Activated CD4-positive, alpha-beta T cell treated with anti-CD3 and anti-CD28 coated beads for 36 hours (primary cell): ENCODE data around the gene ARFRP1. TPM values are rescaled to one million over a fixed set of nuclear protein-coding genes. Genes with fewer than 3 reads are reported as not detected.
"Not testable (repeated sequence)": the region's sequence is repeated elsewhere in the genome, so short reads cannot be mapped to it uniquely, and the experiment has no call there.

ENCODE experiments used
- ATAC-seq: fragments of 200-7000 bp; cut with Tn5 transposase; one replicate; pipeline ENCODE4 v1.10.0; 2021; ENCODE audit warnings: mild to moderate bottlenecking, moderate library complexity
- CTCF ChIA-PET: fragments of 350-600 bp; sonication (Branson Sonifier 250); formaldehyde crosslinking; loops from one replicate; lab custom pipeline; 2021; ENCODE audit warnings: antibody characterized with exemption; lab: Charles Lee
- POLR2A ChIA-PET: fragments of 350-600 bp; sonication (Branson Sonifier 250); formaldehyde crosslinking; loops from one replicate; lab custom pipeline; 2021; ENCODE audit warnings: antibody characterized with exemption, inconsistent platforms; lab: Charles Lee
- DNase-seq: peaks from one replicate; pipeline ENCODE4 v3.0.0-alpha.2; 2020
- H3K27ac Mint-ChIP-seq: one replicate; pipeline ENCODE4 v1.8.0; 2021; ENCODE audit warnings: mixed read lengths
- H3K27me3 Mint-ChIP-seq: one replicate; pipeline ENCODE4 v1.8.0; 2021; ENCODE audit warnings: mixed read lengths
- H3K36me3 Mint-ChIP-seq: one replicate; pipeline ENCODE4 v1.8.0; 2021; ENCODE audit warnings: low read depth, mixed read lengths
- H3K4me1 Mint-ChIP-seq: one replicate; pipeline ENCODE4 v1.8.0; 2021; ENCODE audit warnings: mixed read lengths
- H3K4me3 Mint-ChIP-seq: one replicate; pipeline ENCODE4 v1.8.0; 2021; ENCODE audit warnings: mild to moderate bottlenecking, moderate library complexity, mixed read lengths
- H3K9me3 Mint-ChIP-seq: one replicate; pipeline ENCODE4 v1.8.0; 2021; ENCODE audit warnings: low read depth, mixed read lengths
- intact Hi-C, 2 experiments: fragments of 100-400 bp; cut with DNase I in 1 of 2; cut with micrococcal nuclease in 1 of 2; formaldehyde crosslinking; loops; one replicate each; pipeline versions ENCODE4 v1.14.2 to v1.15.1; 2022 to 2024; cut with DNase I, micrococcal nuclease
- total RNA-seq, 2 experiments: library from RNA; stranded (reverse); gene quantifications; one replicate each; pipeline ENCODE4 v1.2.3, GENCODE V29; 2021

The ARFRP1 gene
- total RNA-seq, 2 experiments from 2014 or later = 36.4 to 52.0 TPM

GRCh38 chr20:63679799-63680305 lies 27.9 kb downstream of the ARFRP1 start:
- peaks cover 6% of the 10 kb centered on the region for H3K4me1 Mint-ChIP-seq
- no peak for DNase-seq
- CTCF ChIA-PET = no interaction called here
- intact Hi-C loops = no loop called here
- no peak for ATAC-seq
- no peaks in the 10 kb centered on the region for H3K9me3 Mint-ChIP-seq
- peaks cover 23% of the 10 kb centered on the region for H3K36me3 Mint-ChIP-seq
- H3K4me3 Mint-ChIP-seq = no peak overlapping the region
- H3K27ac Mint-ChIP-seq = no peak overlapping the region
- POLR2A ChIA-PET = no interaction called here
- H3K27me3 Mint-ChIP-seq = no peaks in the 10 kb centered on the region

GRCh38 chr20:63678667-63679465 lies 28.9 kb downstream of the ARFRP1 start:
- intact Hi-C loops = no loop called here
- no peak overlapping the region for H3K27ac Mint-ChIP-seq
- H3K4me1 Mint-ChIP-seq = peaks cover 2% of the 10 kb centered on the region
- no peaks in the 10 kb centered on the region for H3K9me3 Mint-ChIP-seq
- H3K36me3 Mint-ChIP-seq = peaks cover 23% of the 10 kb centered on the region
- ATAC-seq (no peak), DNase-seq (no peak)
- ChIA-PET CTCF (no interaction called here), POLR2A (no interaction called here)
- H3K4me3 Mint-ChIP-seq = no peak overlapping the region
- H3K27me3 Mint-ChIP-seq = no peaks in the 10 kb centered on the region

- peaks cover 25% of the 10 kb centered on the region for H3K36me3 Mint-ChIP-seq
- peaks cover 2% of the 10 kb centered on the region for H3K4me1 Mint-ChIP-seq
- H3K27ac Mint-ChIP-seq = no peak overlapping the region
- ChIA-PET POLR2A (no interaction called here), CTCF (no interaction called here)
- H3K27me3 Mint-ChIP-seq = no peaks in the 10 kb centered on the region
- no peaks in the 10 kb centered on the region for H3K9me3 Mint-ChIP-seq
- ATAC-seq (no peak), DNase-seq (no peak)
- no peak overlapping the region for H3K4me3 Mint-ChIP-seq
- intact Hi-C loops = no loop called here
These were observed 29.7 kb downstream of the ARFRP1 start for GRCh38 chr20:63678071-63678470.

- Mint-ChIP-seq H3K4me1 (no peaks in the 10 kb centered on the region), H3K4me3 (no peak overlapping the region), H3K27ac (no peak overlapping the region), H3K27me3 (no peaks in the 10 kb centered on the region), H3K9me3 (no peaks in the 10 kb centered on the region), H3K36me3 (peaks cover 26% of the 10 kb centered on the region)
- no peak for DNase-seq
- ChIA-PET POLR2A (no interaction called here), CTCF (interaction anchor here (0.5 kb wide), 1 partner anchor 1135 kb away, joined by 4 read pairs; no protein-coding TSS in a partner anchor)
- intact Hi-C loops = no loop called here
- no peak for ATAC-seq
These were observed 32.0 kb downstream of the ARFRP1 start for GRCh38 chr20:63675681-63676368.

GRCh38 chr20:63673951-63674350 lies 33.8 kb downstream of the ARFRP1 start:
- ChIA-PET POLR2A (no interaction called here), CTCF (no interaction called here)
- intact Hi-C loops = no loop called here
- ATAC-seq (no peak), DNase-seq (no peak)
- no peaks in the 10 kb centered on the region for H3K4me1 Mint-ChIP-seq
- H3K4me3 Mint-ChIP-seq = no peak overlapping the region
- peaks cover 28% of the 10 kb centered on the region for H3K36me3 Mint-ChIP-seq
- H3K9me3 Mint-ChIP-seq = no peaks in the 10 kb centered on the region
- H3K27ac Mint-ChIP-seq = no peak overlapping the region
- no peaks in the 10 kb centered on the region for H3K27me3 Mint-ChIP-seq

GRCh38 chr20:63672666-63673065 lies 35.1 kb downstream of the ARFRP1 start:
- intact Hi-C loops = no loop called here
- H3K4me1 Mint-ChIP-seq = no peaks in the 10 kb centered on the region
- H3K27me3 Mint-ChIP-seq = no peaks in the 10 kb centered on the region
- CTCF ChIA-PET = no interaction called here
- H3K4me3 Mint-ChIP-seq = no peak overlapping the region
- H3K9me3 Mint-ChIP-seq = no peaks in the 10 kb centered on the region
- H3K27ac Mint-ChIP-seq = no peak overlapping the region
- no peak for ATAC-seq
- peaks cover 30% of the 10 kb centered on the region for H3K36me3 Mint-ChIP-seq
- no peak for DNase-seq
- POLR2A ChIA-PET = no interaction called here

- intact Hi-C loops, H3K9me3 Mint-ChIP-seq, H3K27ac Mint-ChIP-seq, ATAC-seq, POLR2A ChIA-PET, DNase-seq, H3K27me3 Mint-ChIP-seq, H3K4me3 Mint-ChIP-seq, H3K4me1 Mint-ChIP-seq: not testable (repeated sequence)
- peaks cover 32% of the 10 kb centered on the region for H3K36me3 Mint-ChIP-seq
- CTCF ChIA-PET = interaction anchor here (0.7 kb wide), 1 partner anchor 341 kb away, joined by 3 read pairs; no protein-coding TSS in a partner anchor
These were observed 36.1 kb downstream of the ARFRP1 start for GRCh38 chr20:63671695-63672094.

- no peak for DNase-seq
- H3K36me3 Mint-ChIP-seq = peaks cover 23% of the 10 kb centered on the region
- H3K27me3 Mint-ChIP-seq = no peaks in the 10 kb centered on the region
- H3K4me3 Mint-ChIP-seq = no peak overlapping the region
- no peak for ATAC-seq
- no peaks in the 10 kb centered on the region for H3K4me1 Mint-ChIP-seq
- H3K27ac Mint-ChIP-seq = no peak overlapping the region
- ChIA-PET POLR2A (no interaction called here), CTCF (interaction anchor here (0.7 kb wide), 1 partner anchor 12 kb away, joined by 3 read pairs; no protein-coding TSS in a partner anchor)
- intact Hi-C loops = no loop called here
- no peaks in the 10 kb centered on the region for H3K9me3 Mint-ChIP-seq
These were observed 39.4 kb downstream of the ARFRP1 start for GRCh38 chr20:63668351-63668750.

GRCh38 chr20:63667858-63668257 lies 39.9 kb downstream of the ARFRP1 start:
- H3K4me1 Mint-ChIP-seq = no peaks in the 10 kb centered on the region
- H3K27ac Mint-ChIP-seq = no peak overlapping the region
- intact Hi-C loops = no loop called here
- ChIA-PET CTCF (interaction anchor here (0.7 kb wide), 1 partner anchor 11 kb away, joined by 3 read pairs; no protein-coding TSS in a partner anchor), POLR2A (interaction anchor here (0.5 kb wide), 1 partner anchor 51 kb away, joined by 3 read pairs; no protein-coding TSS in a partner anchor)
- ATAC-seq = no peak
- H3K4me3 Mint-ChIP-seq = no peak overlapping the region
- peaks cover 23% of the 10 kb centered on the region for H3K36me3 Mint-ChIP-seq
- no peak for DNase-seq
- no peaks in the 10 kb centered on the region for H3K9me3 Mint-ChIP-seq
- H3K27me3 Mint-ChIP-seq = no peaks in the 10 kb centered on the region

GRCh38 chr20:63665708-63666107 lies 42.1 kb downstream of the ARFRP1 start:
- ChIA-PET CTCF (no interaction called here), POLR2A (no interaction called here)
- no peak for ATAC-seq
- no peaks in the 10 kb centered on the region for H3K9me3 Mint-ChIP-seq
- H3K27ac Mint-ChIP-seq = no peak overlapping the region
- no peak overlapping the region for H3K4me3 Mint-ChIP-seq
- no peak for DNase-seq
- intact Hi-C loops = no loop called here
- H3K27me3 Mint-ChIP-seq = no peaks in the 10 kb centered on the region
- no peaks in the 10 kb centered on the region for H3K4me1 Mint-ChIP-seq
- H3K36me3 Mint-ChIP-seq = peaks cover 22% of the 10 kb centered on the region

- H3K4me3 Mint-ChIP-seq = no peak overlapping the region
- ChIA-PET CTCF (no interaction called here), POLR2A (no interaction called here)
- H3K9me3 Mint-ChIP-seq = no peaks in the 10 kb centered on the region
- DNase-seq (no peak), ATAC-seq (no peak)
- no peaks in the 10 kb centered on the region for H3K27me3 Mint-ChIP-seq
- intact Hi-C loops = no loop called here
- no peak overlapping the region for H3K27ac Mint-ChIP-seq
- peaks cover 24% of the 10 kb centered on the region for H3K36me3 Mint-ChIP-seq
- H3K4me1 Mint-ChIP-seq = peaks cover under 1% of the 10 kb centered on the region
These were observed 42.7 kb downstream of the ARFRP1 start for GRCh38 chr20:63664861-63665594.
